Measurements from ENCODE around the gene BCR.

BCR gene

GRCh38 chr22:23151827-23152226 is 28.5 kb upstream of the BCR start:
- TF ChIP-seq CTCF (IDR thresholded peaks at IDR 0.05; ENCODE audit: control insufficient read depth, extremely low read depth, insufficient read depth): no peak
- DNase-seq (ENCODE audit: low read depth): no peak

GRCh38 chr22:23152238-23153114 is 27.8 kb upstream of the BCR start:
- no peak for TF ChIP-seq CTCF (IDR thresholded peaks at IDR 0.05; ENCODE audit: control insufficient read depth, extremely low read depth, insufficient read depth)
- no peak for DNase-seq (ENCODE audit: low read depth)
- no peak overlapping the region for H3K4me3 ChIP-seq (ENCODE audit: low read depth, low read length)

More at GRCh38 chr22:23151827-23152226, 28.5 kb upstream of the BCR start:
- H3K4me3 ChIP-seq (ENCODE audit: low read depth, low read length): no peak overlapping the region

- TF ChIP-seq CTCF (IDR thresholded peaks at IDR 0.05; ENCODE audit: control insufficient read depth, extremely low read depth, insufficient read depth): no peak
- DNase-seq (ENCODE audit: low read depth): no peak
- no peak overlapping the region for H3K4me3 ChIP-seq (ENCODE audit: low read depth, low read length)
Measured at GRCh38 chr22:23153994-23154393, 26.3 kb upstream of the BCR start.

GRCh38 chr22:23154461-23154860 is 25.8 kb upstream of the BCR start:
- TF ChIP-seq CTCF (IDR thresholded peaks at IDR 0.05; ENCODE audit: control insufficient read depth, extremely low read depth, insufficient read depth): no peak
- no peak overlapping the region for H3K4me3 ChIP-seq (ENCODE audit: low read depth, low read length)
- no peak for DNase-seq (ENCODE audit: low read depth)

GRCh38 chr22:23155143-23155542 is 25.2 kb upstream of the BCR start:
- no peak for TF ChIP-seq CTCF (IDR thresholded peaks at IDR 0.05; ENCODE audit: control insufficient read depth, extremely low read depth, insufficient read depth)
- DNase-seq (ENCODE audit: low read depth): no peak
- no peak overlapping the region for H3K4me3 ChIP-seq (ENCODE audit: low read depth, low read length)

- DNase-seq (ENCODE audit: low read depth): no peak
- H3K4me3 ChIP-seq (ENCODE audit: low read depth, low read length): no peak overlapping the region
- no peak for TF ChIP-seq CTCF (IDR thresholded peaks at IDR 0.05; ENCODE audit: control insufficient read depth, extremely low read depth, insufficient read depth)
Measured at GRCh38 chr22:23155831-23156230, 24.5 kb upstream of the BCR start.

GRCh38 chr22:23156286-23156685 is 24.0 kb upstream of the BCR start:
- H3K4me3 ChIP-seq (ENCODE audit: low read depth, low read length): no peak overlapping the region
- no peak for DNase-seq (ENCODE audit: low read depth)
- TF ChIP-seq CTCF (IDR thresholded peaks at IDR 0.05; ENCODE audit: control insufficient read depth, extremely low read depth, insufficient read depth): 0 out of 2 replicates have a peak, but pooled peaks have one; percentile 10

Measured in LNCaP clone FGC (cell line).